Hepatic stellate cell (primary cell): Measurements from ENCODE around the gene GLRX5.

Experiments
- DNase-seq: peaks from one replicate; pipeline ENCODE4 v3.0.0; 2011; ENCODE audit warnings: low spot score

GLRX5 gene

GRCh38 chr14:95534299-95535225 lies at the start of gene GLRX5:
GLRX5 (plus strand) TSS chr14:95535050; CDS start chr14:95535090, 40 bp downstream.
- peak; percentile 99 for DNase-seq

DNA sequence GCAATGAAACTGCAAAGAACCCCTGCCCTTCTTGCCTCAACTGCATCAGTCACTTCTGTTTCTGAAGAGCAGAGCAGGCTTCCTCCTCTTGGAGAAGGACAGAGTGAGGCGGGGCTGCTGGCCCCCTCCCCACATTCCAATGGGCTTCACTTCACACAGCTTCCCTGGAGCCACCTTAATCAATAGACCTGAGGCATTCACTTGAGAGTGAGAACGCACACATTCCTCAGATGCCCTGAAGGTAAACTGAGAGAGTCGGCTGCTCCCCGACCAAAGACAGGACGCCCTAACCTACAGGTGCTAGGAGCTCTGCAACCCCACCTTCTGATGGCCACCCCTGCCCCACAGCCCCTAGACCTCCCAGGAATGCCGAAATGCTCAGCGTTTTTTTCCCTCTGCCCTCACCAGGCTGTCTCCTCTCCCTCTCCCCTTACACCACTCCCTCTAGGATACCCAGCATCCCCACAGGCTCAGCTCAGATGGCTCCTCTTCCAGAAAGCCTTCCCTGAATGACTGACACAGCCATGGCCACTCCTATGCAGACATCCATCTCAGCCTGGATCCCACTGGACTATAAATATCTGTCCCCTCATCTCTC lies 49.5 kb upstream of the GLRX5 start:
- DNase-seq: no peak

- DNase-seq: no peak
Observed at GRCh38 chr14:95486875-95487668, 47.8 kb upstream of the GLRX5 start.

DNA sequence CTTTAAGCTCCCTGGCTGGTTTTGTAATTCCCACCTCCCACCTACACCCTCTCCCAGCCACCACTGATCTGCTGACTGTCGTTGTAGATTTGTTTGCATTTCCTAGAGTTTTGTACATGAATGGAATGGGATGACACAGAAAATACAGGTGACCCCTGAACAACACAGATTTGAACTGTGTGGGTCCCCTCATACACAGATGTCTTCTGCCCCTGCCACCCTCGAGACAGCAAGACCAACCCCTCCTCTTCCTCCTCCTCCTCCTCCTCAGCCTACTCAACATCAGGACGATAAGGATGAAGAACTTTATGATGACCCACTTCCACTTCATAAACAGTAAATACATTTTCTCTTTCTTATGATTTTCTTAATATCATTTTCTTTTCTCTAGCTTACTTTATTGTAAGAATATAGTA lies 47.2 kb upstream of the GLRX5 start:
- DNase-seq: no peak

- DNase-seq: no peak
Observed at GRCh38 chr14:95488376-95489213, 46.3 kb upstream of the GLRX5 start.

DNA sequence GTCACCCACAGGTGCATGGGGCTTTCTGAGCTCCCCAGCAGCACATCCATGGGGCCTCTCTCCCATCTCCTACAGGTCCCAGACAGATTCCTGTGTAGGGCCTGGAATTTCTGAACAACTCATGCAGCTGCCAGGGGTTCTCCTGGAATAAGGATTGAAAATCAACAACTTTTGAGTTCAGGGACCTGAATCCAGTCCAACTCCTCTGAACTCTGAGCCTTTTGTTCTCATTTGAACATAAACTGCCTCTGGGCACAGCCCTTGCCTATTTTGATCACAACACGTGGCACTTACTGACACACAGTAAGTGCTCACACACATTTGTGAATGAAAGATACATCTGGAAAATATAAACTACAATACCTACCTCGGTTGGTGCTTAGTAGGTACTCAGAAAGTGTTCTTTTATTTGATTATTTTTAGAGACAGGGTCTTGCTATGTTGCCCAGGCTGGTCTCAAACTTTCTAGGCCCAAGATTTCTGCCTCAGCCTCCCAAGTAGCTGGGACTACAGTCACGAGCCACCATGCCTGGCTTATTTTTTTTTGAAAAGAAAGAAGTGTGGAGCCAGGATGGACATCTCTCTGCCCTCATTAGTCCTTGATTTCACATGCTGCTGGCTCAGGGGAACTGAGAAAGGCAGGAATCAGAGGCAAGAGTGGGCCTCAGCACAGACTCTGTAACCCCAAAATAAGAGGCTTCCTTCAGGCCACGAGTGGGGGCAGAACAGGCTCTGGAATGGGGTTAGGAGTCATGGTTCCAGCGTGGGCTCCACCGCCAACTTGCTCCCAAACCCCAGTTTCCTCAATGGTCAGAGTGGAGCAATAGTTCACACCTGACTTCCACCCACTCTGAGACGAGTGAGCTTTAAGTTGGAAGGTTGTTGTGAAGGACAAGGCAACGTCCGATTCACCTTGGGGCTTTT lies 45.4 kb upstream of the GLRX5 start:
- DNase-seq: no peak

DNA sequence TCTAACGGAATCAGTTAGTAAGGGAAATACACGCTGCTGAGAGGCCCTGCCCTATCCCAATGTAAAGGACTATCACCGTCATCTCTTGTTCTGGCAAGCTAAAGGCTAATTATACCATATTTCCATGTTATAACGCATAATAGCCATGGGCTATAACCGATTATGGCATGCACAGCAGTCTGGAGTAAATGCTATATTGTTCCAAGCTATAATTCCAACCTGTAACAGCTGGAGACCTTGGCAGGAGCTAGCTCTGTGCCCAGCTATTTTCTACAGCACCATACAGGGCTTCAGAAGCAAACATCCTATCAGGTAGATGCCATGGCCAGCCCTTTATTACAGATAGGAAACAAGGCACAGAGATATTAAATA lies 44.7 kb upstream of the GLRX5 start:
- DNase-seq: no peak

GRCh38 chr14:95490727-95491451 lies 44.0 kb upstream of the GLRX5 start:
- DNase-seq: no peak

- no peak for DNase-seq
Observed at GRCh38 chr14:95491936-95492608, 42.8 kb upstream of the GLRX5 start.

DNA sequence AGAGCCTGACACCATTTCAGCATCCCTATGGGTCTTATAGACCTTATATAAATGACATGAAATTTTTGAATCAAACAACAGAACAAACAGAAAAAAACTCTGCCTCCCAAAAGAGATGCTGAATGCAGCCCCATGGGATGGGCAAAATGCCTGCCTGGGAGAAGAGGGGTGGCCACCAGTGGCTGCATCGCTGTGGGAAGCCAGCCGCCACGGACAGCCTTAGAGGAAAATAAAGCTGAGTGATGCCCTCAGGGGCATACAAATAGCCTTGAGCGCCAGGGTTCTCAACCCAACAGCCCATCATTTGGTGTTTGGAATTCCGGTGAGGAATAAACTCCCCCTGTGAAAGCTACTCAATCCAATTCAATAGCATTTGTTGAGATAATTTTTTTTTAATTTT lies 41.3 kb upstream of the GLRX5 start:
- DNase-seq: no peak

GRCh38 chr14:95493976-95494375 lies 40.9 kb upstream of the GLRX5 start:
- no peak for DNase-seq

GRCh38 chr14:95494456-95494855 lies 40.4 kb upstream of the GLRX5 start:
- DNase-seq: no peak

DNA sequence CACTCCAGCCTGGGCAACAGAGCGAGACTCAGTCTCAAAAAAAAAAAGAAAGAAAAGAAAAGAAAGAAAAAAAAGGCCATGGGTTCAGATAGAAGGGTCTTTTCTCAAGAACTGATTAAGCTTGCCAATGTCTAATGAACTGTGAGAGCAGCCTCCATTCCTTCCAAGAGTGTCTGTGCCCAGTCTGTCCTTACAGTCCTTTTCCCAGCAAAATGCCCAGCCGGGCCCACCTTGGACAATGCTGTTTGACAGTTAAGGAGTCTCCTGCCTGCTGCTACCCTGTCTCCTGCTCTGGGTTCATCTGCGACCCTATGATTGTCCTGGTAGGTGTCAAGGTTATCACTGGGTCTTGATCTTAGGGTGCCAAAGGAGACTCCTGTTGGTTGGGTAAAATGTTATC lies 39.8 kb upstream of the GLRX5 start:
- DNase-seq: no peak

DNA sequence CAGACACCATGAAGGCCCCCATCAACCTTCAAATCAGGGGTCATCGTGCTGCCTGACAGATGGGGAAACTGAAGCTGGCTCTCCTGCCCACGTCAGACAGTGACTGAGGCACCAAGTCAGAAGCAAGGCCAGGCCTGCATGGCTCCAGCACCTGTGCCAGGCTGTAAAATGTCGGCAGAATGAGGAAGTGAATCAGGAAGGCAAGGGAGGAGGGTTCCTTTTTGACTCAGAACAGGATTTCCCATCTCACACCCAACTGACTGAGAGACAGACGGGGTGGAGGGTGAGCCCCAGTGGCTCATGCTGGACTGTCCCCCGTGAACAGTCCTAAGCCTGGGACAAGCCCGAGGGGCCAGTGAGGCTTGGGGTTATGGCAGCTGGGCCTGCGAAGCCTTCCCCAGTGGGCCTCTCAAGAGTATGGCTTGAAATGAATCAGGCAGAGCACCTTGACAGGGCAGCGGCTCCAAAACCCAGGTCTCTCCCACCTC lies 39.3 kb upstream of the GLRX5 start:
- DNase-seq: no peak

GRCh38 chr14:95496111-95496681 lies 38.7 kb upstream of the GLRX5 start:
- DNase-seq: peak; percentile 82

DNA sequence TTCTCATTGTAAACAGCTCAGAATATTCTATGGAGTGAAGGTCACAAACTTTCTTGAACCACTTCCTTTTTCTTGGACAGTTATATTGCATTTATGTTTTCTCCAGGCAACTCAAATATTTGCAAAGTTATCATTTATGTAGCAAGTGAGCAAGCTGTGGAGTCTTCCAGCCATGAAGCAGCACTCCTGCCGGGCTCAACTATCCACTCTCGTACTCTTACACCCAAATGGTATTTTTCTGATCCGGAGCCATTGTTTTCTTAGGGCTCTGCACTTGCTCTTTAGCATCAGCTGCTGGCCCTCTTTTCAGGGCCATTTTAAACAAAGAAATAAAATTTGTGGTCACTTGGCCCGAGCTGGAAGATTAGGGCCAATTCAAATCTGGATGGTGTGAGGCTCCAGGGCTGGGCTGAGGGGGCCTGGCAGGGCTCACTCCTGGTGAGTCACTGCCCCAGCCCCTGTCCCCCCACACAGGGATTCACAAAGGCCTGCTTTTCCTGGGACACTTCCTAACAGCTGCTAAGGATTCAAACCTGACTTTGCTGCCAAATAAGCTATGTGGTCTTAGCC lies 38.1 kb upstream of the GLRX5 start:
- DNase-seq: peak; percentile 67

DNA sequence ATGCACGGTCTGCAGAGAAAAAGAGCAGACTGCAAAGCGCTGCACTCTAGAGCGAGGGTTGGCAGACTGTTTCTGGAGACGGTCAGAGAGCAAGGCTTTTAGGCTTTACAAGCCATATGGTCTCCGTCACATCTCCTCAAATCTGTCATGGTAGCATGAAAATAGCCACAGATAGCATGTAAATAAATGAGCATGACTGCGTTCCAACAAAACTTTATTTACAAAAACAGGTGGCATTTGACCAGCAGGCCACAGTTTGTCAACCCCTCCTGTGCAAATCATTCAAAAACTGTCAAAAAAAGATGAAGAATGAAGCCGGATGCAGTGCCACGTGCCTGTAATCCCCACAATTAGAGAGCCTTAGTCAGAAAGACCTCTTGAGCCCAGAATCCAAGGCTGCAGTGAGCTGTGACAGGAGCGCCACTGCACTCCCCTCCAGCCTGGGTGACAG lies 37.3 kb upstream of the GLRX5 start:
- no peak for DNase-seq

DNA sequence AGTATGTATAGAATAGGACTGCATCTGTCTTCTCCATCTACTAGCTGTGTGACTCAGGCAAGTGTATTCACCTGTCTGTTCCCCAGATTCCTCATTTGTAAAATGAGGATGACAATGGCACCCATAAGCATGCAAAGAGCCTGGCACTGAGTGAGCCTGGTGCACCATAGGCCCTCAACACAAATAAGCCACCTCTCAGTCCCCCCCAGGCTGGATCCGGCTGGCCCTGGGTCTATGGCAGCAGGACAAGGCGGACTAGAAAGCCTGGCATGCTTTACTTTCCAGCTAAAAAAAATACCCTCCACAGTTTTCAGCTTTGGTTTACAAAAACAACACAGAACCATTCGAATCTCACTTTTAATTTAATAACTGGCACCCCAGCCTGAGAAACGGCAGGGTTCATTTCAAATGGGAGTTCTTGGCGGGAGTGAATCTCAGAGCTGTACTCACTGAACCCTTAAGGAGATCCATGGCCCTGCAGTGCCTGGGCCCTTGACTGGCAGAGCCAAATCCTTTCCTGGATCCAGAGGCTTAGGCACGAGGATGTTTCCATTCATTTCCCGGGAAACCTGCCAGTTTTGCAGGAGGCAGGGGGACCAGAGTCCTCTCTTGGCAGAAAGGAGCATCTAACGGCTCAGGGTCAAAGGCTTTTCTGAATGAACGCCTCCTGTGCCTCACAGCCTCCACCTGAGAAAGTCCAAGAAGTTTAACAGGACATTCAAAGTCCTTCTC lies 36.1 kb upstream of the GLRX5 start:
- DNase-seq: no peak
